ENCODE results near the gene GIPC2. TPM values are rescaled to one million over a fixed set of nuclear protein-coding genes. Genes with fewer than 3 reads are reported as not detected.
"Not testable (repeated sequence)": the region's sequence is repeated elsewhere in the genome, so short reads cannot be mapped to it uniquely, and the experiment has no call there.

Gene GIPC2
- not detected in 2 replicates for total RNA-seq (2014; rRNA removed; shearing (Covaris generic))
- polyA plus RNA-seq (2014; cell fraction: nucleus; rRNA removed) = not detected in 2 replicates

DNA sequence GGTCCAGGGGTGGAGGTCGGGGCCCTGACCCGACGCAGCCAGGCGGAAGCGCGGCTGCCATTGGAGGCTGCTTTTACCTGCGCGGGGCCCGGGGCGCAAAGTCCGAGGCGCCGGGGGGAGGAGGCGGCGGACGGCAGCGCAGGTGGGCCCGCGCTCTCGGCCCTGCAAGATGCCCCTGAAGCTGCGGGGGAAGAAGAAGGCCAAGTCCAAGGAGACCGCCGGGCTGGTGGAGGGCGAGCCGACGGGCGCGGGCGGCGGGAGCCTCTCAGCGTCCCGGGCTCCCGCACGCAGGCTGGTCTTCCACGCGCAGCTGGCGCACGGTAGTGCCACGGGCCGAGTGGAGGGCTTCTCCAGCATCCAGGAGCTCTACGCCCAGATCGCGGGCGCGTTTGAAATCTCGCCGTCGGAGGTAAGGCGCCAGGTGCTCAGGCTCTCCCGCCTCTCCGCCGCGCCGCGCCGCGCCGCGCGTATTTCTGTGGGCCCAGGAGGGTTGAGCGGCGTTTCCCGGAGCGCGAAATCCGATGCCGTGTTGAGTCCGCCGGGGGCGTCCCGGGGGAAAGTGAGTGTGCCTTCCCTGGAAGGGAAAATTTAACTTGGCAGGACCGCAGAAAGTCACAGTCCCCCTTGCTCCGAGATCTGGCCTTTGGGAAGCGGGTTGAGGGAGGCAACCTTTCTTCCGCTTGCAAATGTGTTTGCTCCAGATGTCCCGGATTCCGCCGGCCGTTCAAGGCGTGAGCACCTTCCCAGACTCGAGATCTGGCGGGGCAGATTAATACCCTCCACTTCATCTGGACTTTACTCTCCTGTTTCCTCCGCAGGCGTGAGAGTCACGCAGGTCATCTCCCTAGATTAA, at the start of gene GIPC2:
GIPC2 (plus strand) TSS at position 41 of the 853 bp plus-strand sequence; CDS start at position 170, 129 bp downstream.
- no peak for DNase-seq (ENCODE audit: extremely low read depth, low read depth)

- no peak for DNase-seq (ENCODE audit: extremely low read depth, low read depth)
Observed at GRCh38 chr1:77996734-77997133, 49.0 kb upstream of the GIPC2 start.

GRCh38 chr1:78000536-78000935, 45.2 kb upstream of the GIPC2 start:
- not testable (repeated sequence) for DNase-seq (ENCODE audit: extremely low read depth, low read depth)

GRCh38 chr1:78003070-78003746, 42.6 kb upstream of the GIPC2 start:
- no peak for DNase-seq (ENCODE audit: extremely low read depth, low read depth)

DNA sequence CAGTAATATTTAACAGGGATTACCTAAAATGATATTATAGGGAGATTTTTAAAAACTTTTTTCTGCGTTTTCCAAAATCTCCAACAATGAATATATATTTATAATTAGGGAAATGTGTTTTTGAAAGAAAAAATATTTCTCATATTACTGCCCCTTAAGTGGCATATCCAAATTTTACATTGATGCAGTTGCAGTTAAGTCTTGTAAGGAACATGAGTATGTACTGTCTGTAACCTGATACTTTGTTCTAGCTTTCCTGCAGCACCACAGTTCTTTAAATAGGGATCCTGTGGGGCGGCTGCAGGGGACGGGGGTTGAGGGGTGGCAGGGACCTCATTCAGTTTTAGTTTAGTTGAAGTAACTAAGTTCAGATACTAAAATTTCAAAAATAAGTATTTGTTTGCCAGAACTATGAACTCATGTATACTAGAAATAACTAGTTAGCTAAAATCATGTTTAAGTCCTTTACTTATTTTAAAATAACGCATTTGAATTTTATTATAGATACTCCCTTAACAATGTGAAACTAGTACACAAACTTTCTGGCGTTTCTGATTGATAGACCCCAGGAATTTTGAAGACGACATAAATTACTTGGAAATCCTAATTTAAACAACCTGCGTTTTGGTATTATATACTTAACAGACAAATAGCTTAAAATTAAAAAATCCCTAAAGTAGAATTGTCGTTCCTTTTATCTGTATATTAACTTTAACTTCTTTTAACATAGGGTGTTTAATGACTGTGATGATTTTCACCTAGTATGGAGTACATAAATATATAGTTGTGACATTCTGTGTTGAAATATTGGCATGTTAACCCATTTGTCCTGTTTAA, 41.7 kb upstream of the GIPC2 start:
- DNase-seq (ENCODE audit: extremely low read depth, low read depth) = peak; percentile 81

GRCh38 chr1:78004719-78005447, 40.9 kb upstream of the GIPC2 start, which contains the start of gene DNAJB4:
TSS of gene DNAJB4 (plus strand) at chr1:78004939. CDS start at chr1:78005111, 172 bp downstream.
- peak; percentile 96 for DNase-seq (ENCODE audit: extremely low read depth, low read depth)

- no peak for DNase-seq (ENCODE audit: extremely low read depth, low read depth)
Observed at GRCh38 chr1:78005448-78005722, 40.4 kb upstream of the GIPC2 start.

- peak; percentile 74 for DNase-seq (ENCODE audit: extremely low read depth, low read depth)
Observed at GRCh38 chr1:78005755-78006154, 40.0 kb upstream of the GIPC2 start.

DNA sequence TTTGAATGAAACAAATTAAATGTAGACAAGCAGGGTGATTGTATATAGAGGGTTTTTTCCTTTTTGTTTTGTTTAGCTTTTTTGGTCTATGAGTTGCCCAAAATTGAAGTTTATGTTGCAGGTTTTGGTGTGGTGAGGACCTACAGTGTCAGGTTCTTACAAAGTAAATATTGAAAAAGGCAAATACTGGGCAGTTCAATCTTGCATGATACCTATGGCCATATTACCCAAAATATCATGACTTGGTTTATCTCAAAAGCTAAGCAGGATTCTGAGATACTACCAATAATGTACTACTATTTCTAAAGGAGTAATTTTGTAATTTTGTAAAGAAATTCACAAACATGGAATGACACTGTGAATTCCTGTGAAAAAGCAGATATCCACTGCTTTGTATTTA, 39.2 kb upstream of the GIPC2 start:
- DNase-seq (ENCODE audit: extremely low read depth, low read depth) = no peak

- DNase-seq (ENCODE audit: extremely low read depth, low read depth) = no peak
Observed at GRCh38 chr1:78007677-78008341, 38.0 kb upstream of the GIPC2 start.

- DNase-seq (ENCODE audit: extremely low read depth, low read depth) = no peak
Observed at GRCh38 chr1:78009276-78009675, 36.5 kb upstream of the GIPC2 start.

- no peak for DNase-seq (ENCODE audit: extremely low read depth, low read depth)
Observed at GRCh38 chr1:78009836-78010235, 35.9 kb upstream of the GIPC2 start.

- DNase-seq (ENCODE audit: extremely low read depth, low read depth) = no peak
Observed at GRCh38 chr1:78011050-78011449, 34.7 kb upstream of the GIPC2 start.

DNA sequence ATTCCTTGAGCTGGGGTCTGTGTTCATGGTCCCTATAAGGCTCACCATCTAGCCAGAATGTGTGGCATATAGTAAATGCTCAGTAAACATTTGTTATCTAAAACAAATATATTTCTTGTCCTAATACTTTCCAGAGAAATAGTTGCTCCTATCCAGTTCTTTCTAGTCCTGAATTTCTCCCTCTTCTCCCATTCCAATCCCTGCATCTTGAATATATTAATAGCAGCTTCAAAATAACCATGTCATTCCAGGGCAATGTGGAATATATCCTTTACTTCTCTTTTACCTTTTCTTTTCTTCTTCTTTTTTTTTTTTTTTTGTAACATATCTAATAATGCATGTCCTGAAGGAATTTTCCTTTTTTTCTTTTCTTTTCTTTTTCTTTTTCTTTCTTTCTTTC, 30.6 kb upstream of the GIPC2 start:
- DNase-seq (ENCODE audit: extremely low read depth, low read depth) = no peak

DNA sequence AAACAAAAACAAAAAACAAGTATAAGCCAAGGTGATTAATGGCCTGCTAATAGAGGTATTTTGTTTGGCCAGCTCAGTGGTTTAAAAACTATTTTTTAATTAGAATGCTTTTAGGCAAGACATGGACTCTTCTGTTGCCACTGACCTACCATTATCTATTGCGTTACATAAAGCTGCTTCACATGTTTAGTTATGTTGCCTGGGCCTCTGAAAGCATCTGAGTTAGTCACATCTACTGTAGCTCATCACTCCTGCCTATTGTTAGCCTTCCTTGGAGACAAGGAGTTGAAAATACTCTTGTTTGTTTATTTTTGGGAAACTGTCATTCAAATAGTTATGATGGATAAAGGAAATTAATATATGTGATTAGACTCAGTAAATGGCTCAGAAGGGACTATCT, 26.7 kb upstream of the GIPC2 start:
- DNase-seq (ENCODE audit: extremely low read depth, low read depth) = no peak

DNA sequence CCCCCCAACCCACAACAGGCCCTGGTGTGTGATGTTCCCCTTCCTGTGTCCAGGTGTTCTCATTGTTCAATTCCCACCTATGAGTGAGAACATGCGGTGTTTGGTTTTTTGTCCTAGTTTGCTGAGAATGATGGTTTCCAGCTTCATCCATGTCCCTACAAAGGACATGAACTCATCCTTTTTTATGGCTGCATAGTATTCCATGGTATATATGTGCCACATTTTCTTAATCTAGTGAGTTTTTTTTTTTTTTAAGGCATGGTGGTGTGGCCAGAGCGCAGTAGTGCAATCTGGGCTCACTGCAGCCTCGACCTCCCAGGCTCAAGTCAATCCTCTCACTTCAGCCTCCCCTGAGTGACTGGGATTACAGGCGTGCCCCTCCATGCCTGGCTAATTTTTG, 24.6 kb upstream of the GIPC2 start:
- DNase-seq (ENCODE audit: extremely low read depth, low read depth) = not testable (repeated sequence)

DNA sequence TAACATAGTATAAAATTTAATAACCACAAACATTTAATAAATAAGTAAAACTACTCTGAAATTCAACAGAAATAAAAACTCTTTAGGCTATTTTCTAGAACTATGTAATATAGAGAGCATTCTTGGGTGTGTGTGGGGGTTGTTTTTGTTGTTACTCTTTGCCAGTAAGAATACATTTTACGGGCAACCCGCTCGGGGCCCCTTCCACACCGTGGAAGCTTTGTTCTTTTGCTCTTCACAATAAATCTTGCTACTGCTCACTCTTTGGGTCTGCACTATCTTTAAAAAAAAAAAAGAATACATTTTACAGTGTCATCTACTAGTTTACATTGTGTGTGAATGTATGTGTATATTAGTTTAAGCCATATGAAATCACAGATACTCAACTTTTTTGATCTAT, 16.0 kb upstream of the GIPC2 start:
- no peak for DNase-seq (ENCODE audit: extremely low read depth, low read depth)

- no peak for DNase-seq (ENCODE audit: extremely low read depth, low read depth)
Observed at GRCh38 chr1:78032996-78033796, 12.6 kb upstream of the GIPC2 start.

DNA sequence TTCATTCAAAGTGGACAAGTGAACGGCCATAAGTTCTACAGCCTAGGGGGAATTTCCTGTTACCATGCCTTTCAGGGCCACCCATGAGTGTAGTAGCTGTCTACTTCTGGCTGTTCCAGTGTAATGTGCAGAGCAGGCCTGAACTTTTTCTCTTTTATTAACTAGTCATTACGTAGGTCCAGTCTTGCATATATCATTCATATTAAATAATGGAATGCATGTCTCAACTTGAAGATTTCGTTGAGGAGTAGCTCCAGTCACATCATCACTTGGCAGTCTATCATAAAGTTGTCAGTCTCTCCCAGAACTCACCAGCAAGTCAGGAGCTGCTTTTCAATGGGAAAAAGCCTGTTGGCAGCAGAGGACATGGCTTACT, 12.0 kb upstream of the GIPC2 start:
- DNase-seq (ENCODE audit: extremely low read depth, low read depth) = no peak
